Activated CD4-positive, alpha-beta T cell treated with anti-CD3 and anti-CD28 coated beads, Interleukin-2, amount 10 ng/mL, durations not matched to agents 24 days and 14 days (primary cell): ENCODE results near the gene TMPRSS15. TPM values are rescaled to one million over a fixed set of nuclear protein-coding genes. Genes with fewer than 3 reads are reported as not detected.

Experiments
- DNase-seq: peaks from one replicate; pipeline ENCODE4 v3.0.0; 2022
- H3K27ac Mint-ChIP-seq: one replicate; pipeline ENCODE4 v1.8.0; 2022; ENCODE audit warnings: mild to moderate bottlenecking, mixed read lengths
- H3K27me3 Mint-ChIP-seq: one replicate; pipeline ENCODE4 v1.8.0; 2022; ENCODE audit warnings: mixed read lengths
- H3K36me3 Mint-ChIP-seq: one replicate; pipeline ENCODE4 v1.8.0; 2022; ENCODE audit warnings: low read depth, mild to moderate bottlenecking, mixed read lengths
- H3K4me1 Mint-ChIP-seq: one replicate; pipeline ENCODE4 v1.8.0; 2021; ENCODE audit warnings: mixed read lengths
- H3K4me3 Mint-ChIP-seq: one replicate; pipeline ENCODE4 v1.8.0; 2022; ENCODE audit warnings: mild to moderate bottlenecking, moderate library complexity, mixed read lengths
- H3K9me3 Mint-ChIP-seq: one replicate; pipeline ENCODE4 v1.8.0; 2021; ENCODE audit warnings: mixed read lengths
- intact Hi-C: fragments of 100-400 bp; cut with micrococcal nuclease; formaldehyde crosslinking; loops from one replicate; pipeline ENCODE4 v1.15.1; 2023
- total RNA-seq: library from RNA; stranded (reverse); gene quantifications from 2 replicates; pipeline ENCODE4 v1.2.3, GENCODE V29; 2022

TMPRSS15 gene
- total RNA-seq, 1 donor from 2014 or later: not detected

DNA sequence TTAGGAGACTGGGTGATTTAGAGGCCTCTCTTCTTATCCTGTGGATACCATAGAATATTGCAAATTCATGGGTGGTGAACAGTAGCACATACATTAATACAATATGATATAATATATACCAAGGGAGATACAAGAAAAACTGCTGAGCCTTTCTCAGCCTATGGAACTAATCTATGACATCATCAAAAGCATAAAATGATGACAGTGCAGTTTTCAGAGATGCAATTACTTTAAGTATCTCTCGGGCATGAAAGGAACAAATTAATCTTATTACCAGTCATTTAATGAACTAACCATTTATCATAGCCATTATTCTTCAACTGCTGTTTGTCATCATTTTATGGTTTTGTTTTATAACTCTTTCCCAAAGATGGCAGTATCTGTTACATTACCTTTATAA lies 155.4 kb downstream of the TMPRSS15 start:
- Mint-ChIP-seq H3K27ac (no peak overlapping the region), H3K27me3 (peaks cover 21% of the 10 kb centered on the region), H3K36me3 (no peaks in the 10 kb centered on the region), H3K9me3 (no peaks in the 10 kb centered on the region), H3K4me1 (no peaks in the 10 kb centered on the region), H3K4me3 (no peak overlapping the region)
- intact Hi-C loops: no loop called here
- no peak for DNase-seq

DNA sequence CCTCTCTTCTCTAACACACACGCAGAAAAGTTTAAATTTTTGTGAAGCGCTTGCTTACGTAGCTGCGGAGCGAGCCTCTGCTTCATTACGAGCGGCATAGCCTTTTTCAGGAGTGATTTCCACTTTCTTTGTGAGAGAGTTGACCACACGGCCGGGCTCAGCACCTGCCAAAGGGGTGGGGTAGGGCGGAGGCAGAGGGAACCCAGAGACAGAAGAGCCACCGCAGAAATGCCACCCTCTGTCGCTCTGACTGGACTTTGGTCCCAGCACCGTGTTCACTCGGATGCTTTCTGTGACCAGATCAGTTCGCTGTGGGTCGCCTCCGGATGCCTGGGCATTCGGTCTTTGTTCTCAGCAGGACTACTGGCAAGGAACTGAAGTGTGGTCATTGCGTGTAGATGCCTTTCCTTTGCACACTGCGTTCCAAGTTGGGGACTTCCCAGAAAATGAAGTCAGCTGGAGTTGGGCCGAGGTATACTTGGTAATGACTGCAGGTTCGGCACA lies 158.1 kb downstream of the TMPRSS15 start:
- intact Hi-C loops: no loop called here
- Mint-ChIP-seq H3K4me3 (no peak overlapping the region), H3K27me3 (peaks cover 21% of the 10 kb centered on the region), H3K9me3 (no peaks in the 10 kb centered on the region), H3K27ac (no peak overlapping the region), H3K4me1 (no peaks in the 10 kb centered on the region), H3K36me3 (no peaks in the 10 kb centered on the region)
- DNase-seq: no peak

DNA sequence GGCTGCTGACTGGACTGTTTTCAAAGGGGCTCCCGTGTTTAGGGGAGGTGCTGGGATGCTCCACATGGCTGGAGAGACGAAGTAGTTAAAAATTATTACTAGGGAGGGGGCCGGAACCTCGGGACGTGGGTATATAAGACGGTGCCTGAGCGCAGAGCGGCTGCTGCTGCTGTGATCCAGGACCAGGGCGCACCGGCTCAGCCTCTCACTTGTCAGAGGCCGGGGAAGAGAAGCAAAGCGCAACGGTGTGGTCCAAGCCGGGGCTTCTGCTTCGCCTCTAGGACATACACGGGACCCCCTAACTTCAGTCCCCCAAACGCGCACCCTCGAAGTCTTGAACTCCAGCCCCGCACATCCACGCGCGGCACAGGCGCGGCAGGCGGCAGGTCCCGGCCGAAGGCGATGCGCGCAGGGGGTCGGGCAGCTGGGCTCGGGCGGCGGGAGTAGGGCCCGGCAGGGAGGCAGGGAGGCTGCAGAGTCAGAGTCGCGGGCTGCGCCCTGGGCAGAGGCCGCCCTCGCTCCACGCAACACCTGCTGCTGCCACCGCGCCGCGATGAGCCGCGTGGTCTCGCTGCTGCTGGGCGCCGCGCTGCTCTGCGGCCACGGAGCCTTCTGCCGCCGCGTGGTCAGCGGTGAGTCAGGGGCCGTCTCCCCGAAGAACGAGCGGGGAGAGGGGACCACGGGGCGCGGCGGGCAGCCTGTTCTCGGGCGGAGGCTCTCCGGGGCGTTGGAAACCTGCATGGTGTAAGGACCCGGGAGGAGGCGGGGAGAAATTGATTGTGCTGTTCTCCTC lies 158.7 kb downstream of the TMPRSS15 start, which contains the start of gene CHODL:
TSS of gene CHODL (plus strand) at position 163 of the 793 bp plus-strand sequence. CDS start at position 554, 391 bp downstream.
- no peaks in the 10 kb centered on the region for H3K9me3 Mint-ChIP-seq
- no peak within 1 kb of the TSS for H3K27ac Mint-ChIP-seq
- no peaks in the 10 kb centered on the region for H3K36me3 Mint-ChIP-seq
- H3K27me3 Mint-ChIP-seq: peaks cover 21% of the 10 kb centered on the region
- no peak within 1 kb of the TSS for H3K4me3 Mint-ChIP-seq
- H3K4me1 Mint-ChIP-seq: no peaks in the 10 kb centered on the region
- no peak for DNase-seq
- intact Hi-C loops: no loop called here

DNA sequence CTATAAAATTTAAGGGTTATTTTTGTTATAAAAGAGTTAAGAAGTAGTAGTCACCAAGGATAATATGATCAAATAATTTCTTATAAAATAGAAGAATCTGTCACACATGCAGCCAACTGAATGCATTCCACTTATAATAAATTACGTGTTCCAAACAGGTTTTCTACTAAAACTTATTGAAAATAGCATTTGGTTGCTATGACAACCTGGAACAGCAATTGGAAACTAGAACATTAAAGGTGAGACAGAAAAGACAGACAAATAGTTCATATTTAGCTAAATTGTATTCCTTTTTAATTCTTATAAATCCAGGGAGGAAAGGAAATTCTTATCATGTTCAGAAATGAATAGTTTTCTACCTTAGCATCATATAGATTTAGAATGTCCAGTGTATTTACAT lies 168.0 kb downstream of the TMPRSS15 start:
- no peaks in the 10 kb centered on the region for H3K9me3 Mint-ChIP-seq
- intact Hi-C loops: no loop called here
- H3K27ac Mint-ChIP-seq: no peak overlapping the region
- H3K36me3 Mint-ChIP-seq: no peaks in the 10 kb centered on the region
- DNase-seq: no peak
- no peaks in the 10 kb centered on the region for H3K27me3 Mint-ChIP-seq
- H3K4me3 Mint-ChIP-seq: no peak overlapping the region
- H3K4me1 Mint-ChIP-seq: no peaks in the 10 kb centered on the region

DNA sequence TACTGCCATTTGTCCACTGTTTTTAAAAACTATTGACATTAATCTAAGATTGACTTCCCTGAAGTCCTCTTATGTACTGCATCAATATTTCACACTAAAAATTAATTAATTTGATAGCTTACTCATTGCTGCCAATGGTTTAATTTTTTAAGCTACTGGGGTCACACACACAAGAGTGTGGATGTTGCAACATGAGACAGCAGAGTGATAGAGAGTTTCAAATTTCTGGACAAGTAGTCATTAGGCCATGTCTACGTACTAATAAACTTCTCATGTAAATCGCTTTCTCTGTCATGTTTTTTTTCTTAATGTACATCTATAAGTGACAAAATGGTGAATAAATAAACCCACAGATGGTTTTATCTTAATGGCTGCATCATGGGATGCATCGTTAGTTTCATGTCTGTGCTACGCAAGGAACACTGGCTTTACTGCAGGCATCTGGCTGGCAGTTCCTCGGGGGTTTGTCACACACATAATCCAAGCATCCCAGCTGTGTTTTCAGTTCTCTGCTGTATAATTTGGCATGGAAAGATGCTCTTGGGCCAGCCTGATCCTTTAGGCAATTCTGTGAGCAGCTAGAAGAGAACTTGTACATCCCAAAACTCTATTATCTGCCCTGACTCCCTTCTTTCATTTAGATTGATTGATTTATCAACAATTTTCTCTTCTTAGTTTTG lies 175.4 kb downstream of the TMPRSS15 start:
- Mint-ChIP-seq H3K27me3 (no peaks in the 10 kb centered on the region), H3K36me3 (no peaks in the 10 kb centered on the region), H3K4me1 (no peaks in the 10 kb centered on the region), H3K4me3 (no peak overlapping the region), H3K9me3 (no peaks in the 10 kb centered on the region), H3K27ac (no peak overlapping the region)
- DNase-seq: no peak
- intact Hi-C loops: no loop called here

DNA sequence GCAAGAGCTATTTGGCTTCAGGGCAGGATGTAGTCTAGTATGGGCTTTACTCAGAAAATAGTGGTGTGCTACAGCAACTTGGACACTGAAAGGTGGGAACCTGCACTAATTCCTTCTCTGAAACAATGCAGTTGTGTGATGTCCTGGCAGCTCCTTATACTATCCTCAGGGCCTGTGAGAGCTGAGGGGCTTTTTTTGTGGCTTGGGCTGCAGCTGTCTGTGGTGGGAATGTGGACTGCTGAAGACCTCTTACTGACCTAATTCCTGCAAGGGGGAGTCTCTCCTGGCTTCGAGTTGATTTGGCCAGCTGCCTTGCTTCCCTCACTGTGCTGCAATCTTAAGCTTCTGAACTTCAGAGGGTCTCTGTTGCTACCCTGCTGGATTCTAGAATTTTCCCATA lies 181.2 kb downstream of the TMPRSS15 start:
- intact Hi-C loops: no loop called here
- peaks cover 10% of the 10 kb centered on the region for H3K9me3 Mint-ChIP-seq
- H3K4me3 Mint-ChIP-seq: no peak overlapping the region
- DNase-seq: no peak
- H3K27me3 Mint-ChIP-seq: no peaks in the 10 kb centered on the region
- no peaks in the 10 kb centered on the region for H3K36me3 Mint-ChIP-seq
- no peaks in the 10 kb centered on the region for H3K4me1 Mint-ChIP-seq
- no peak overlapping the region for H3K27ac Mint-ChIP-seq

DNA sequence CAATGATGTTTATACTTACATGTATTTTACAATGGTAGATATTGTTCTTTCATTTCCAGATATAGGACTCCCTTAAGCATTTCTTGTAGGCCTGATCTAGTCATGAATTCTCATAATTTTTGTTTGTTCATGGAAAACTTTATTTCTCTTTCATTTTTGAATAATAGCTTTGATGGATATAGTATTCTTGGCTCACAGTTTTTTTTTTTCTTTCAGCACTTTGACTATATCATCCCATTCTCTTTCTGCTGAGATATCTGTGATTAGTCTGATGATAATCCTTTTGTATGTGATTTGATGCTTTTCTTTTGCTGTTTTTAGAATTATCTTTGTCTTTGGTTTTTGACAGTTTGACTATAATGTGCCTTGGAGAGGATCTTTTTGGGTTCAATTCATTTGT lies 183.1 kb downstream of the TMPRSS15 start:
- Mint-ChIP-seq H3K4me3 (no peak overlapping the region), H3K36me3 (no peaks in the 10 kb centered on the region), H3K27me3 (no peaks in the 10 kb centered on the region), H3K9me3 (peaks cover 10% of the 10 kb centered on the region), H3K4me1 (no peaks in the 10 kb centered on the region), H3K27ac (no peak overlapping the region)
- DNase-seq: no peak
- intact Hi-C loops: no loop called here

Other genes with a start within 250 kb of the TMPRSS15 start
- not detected in 2 replicates for gene CHODL, start 159.0 kb downstream of the TMPRSS15 start, total RNA-seq